Prostate gland (tissue), 2 donors: ENCODE data around the gene WDR20.

Experiments used
- POLR2A ChIP-seq: fragments of 450-650 bp; IDR thresholded peaks from one replicate; pipeline ENCODE4 v1.6.1; 2016; ENCODE audit warnings: antibody characterized with exemption, mild to moderate bottlenecking
- POLR2AphosphoS5 ChIP-seq: sonication (generic); formaldehyde crosslinking; IDR thresholded peaks from one replicate; pipeline ENCODE4 v1.6.1; 2017; ENCODE audit warnings: antibody characterized with exemption
- TF ChIP-seq, protein P1 (sequence below), 4 experiments: fragments of 200-600 bp in 2 of 4; fragments of 450-650 bp in 2 of 4; sonication (generic) in 2 of 4; IDR thresholded peaks; 1 replicate in 3 of 4; 2 replicates in 1 of 4; pipeline ENCODE4 v1.5.1; 2016 to 2019; ENCODE audit warnings: antibody characterized with exemption in 4 of 4, mild to moderate bottlenecking in 2 of 4, moderate library complexity in 2 of 4

DNA sequence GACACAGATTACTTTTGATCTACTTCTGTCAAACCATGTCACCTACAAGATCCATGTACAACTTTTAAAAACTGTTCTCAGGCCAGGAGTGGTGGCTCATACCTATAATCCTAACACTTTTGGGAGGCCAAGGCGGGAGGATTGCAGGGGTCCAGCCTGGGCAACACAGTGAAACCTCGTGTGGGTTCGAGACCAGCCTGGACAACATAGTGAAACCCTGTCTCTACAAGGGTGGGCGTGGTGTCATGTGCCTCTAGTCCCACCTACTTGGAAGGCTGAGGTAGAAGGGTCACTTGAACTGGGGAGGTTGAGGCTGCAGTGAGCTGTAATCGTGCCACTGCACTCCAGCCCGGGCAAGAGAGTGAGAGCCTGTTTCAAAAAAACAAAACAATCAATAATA, 5.7 kb downstream of the WDR20 start:
- TF ChIP-seq, protein P1, sequence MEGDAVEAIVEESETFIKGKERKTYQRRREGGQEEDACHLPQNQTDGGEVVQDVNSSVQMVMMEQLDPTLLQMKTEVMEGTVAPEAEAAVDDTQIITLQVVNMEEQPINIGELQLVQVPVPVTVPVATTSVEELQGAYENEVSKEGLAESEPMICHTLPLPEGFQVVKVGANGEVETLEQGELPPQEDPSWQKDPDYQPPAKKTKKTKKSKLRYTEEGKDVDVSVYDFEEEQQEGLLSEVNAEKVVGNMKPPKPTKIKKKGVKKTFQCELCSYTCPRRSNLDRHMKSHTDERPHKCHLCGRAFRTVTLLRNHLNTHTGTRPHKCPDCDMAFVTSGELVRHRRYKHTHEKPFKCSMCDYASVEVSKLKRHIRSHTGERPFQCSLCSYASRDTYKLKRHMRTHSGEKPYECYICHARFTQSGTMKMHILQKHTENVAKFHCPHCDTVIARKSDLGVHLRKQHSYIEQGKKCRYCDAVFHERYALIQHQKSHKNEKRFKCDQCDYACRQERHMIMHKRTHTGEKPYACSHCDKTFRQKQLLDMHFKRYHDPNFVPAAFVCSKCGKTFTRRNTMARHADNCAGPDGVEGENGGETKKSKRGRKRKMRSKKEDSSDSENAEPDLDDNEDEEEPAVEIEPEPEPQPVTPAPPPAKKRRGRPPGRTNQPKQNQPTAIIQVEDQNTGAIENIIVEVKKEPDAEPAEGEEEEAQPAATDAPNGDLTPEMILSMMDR (IDR thresholded peaks at IDR 0.05), result no peak
- TF ChIP-seq POLR2AphosphoS5 (no peak), POLR2A (no peak)
